Measurements from ENCODE around the gene LGI2.

LGI2 gene

DNA sequence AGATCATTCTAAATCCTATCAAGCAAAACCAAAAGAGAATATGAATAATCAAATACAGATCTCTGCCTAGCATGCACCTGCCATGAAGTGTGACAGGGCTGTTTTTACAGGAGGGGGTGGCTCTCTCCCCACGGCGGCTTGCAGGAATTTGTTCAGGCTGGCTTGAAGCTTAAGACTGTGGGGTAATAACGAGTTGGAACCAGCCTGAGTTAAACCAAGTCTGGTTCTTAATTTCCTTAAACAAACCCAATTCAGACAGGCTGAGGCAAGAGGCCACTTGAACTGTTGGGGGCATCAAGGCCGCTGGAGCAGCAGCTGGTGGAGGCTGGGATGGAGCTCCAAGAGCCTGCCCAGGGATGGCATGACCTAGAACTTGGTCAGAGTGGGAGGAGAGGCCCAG is 45.1 kb upstream of the LGI2 start:
- Histone ChIP-seq H3K9me3 (replicated peaks in 1 of 2; ENCODE audit: control insufficient read depth in 2 of 2, insufficient read depth in 1 of 2, low read depth in 1 of 2, low read length in 2 of 2) (peaks cover 0 to 1% of the 10 kb centered on the region in 2 donors), H3K4me2 (ENCODE audit: insufficient read depth, low read length, poor library complexity, severe bottlenecking) (no peak overlapping the region), H3K14ac (ENCODE audit: low read length) (no peak overlapping the region), H3K27ac (replicated peaks; ENCODE audit: low read length) (no peak overlapping the region), H3K79me1 (ENCODE audit: low read depth, low read length) (no peaks in the 10 kb centered on the region), H3K9ac (ENCODE audit: low read depth, low read length, poor library complexity) (no peak overlapping the region), H3K27me3 (ENCODE audit: control insufficient read depth in 3 of 3, insufficient read depth in 3 of 3, low read depth in 1 of 3, low read length in 3 of 3) (no peaks in the 10 kb centered on the region), H2AFZ (ENCODE audit: low read length) (peak overlapping the region; percentile 24), H3K23ac (ENCODE audit: low read depth, low read length, poor library complexity) (no peak overlapping the region), H4K91ac (ENCODE audit: low read depth, low read length, poor library complexity) (no peak overlapping the region), H2BK120ac (ENCODE audit: low read depth, low read length) (no peak overlapping the region), H2AK5ac (ENCODE audit: low read depth, low read length) (no peak overlapping the region), H3K4ac (ENCODE audit: low read length) (no peak overlapping the region), H2BK15ac (ENCODE audit: low read length) (no peak overlapping the region), H2BK12ac (ENCODE audit: low read length) (no peak overlapping the region), H3K4me1 (ENCODE audit: control insufficient read depth in 2 of 2, insufficient read depth in 1 of 2, low read depth in 1 of 2, low read length in 2 of 2) (no peaks in the 10 kb centered on the region), H2BK5ac (ENCODE audit: low read length) (no peak overlapping the region), H3K36me3 (replicated peaks in 1 of 2; ENCODE audit: control insufficient read depth in 2 of 2, insufficient read depth in 2 of 2, low read length in 2 of 2) (no peaks in the 10 kb centered on the region), H4K8ac (ENCODE audit: low read depth, low read length) (no peak overlapping the region), H3K18ac (ENCODE audit: low read length) (no peak overlapping the region), H3K4me3 (ENCODE audit: low read length in 2 of 2) (no peak overlapping the region)
- WGBS, 2 donors (ENCODE audit: extremely low coverage in 2 of 2, insufficient read length in 2 of 2, insufficient replicate concordance in 1 of 2) = no CpG with 5 or more reads among the region's 4 CpGs
- DNase-seq (ENCODE audit: low spot score) = no peak

DNA sequence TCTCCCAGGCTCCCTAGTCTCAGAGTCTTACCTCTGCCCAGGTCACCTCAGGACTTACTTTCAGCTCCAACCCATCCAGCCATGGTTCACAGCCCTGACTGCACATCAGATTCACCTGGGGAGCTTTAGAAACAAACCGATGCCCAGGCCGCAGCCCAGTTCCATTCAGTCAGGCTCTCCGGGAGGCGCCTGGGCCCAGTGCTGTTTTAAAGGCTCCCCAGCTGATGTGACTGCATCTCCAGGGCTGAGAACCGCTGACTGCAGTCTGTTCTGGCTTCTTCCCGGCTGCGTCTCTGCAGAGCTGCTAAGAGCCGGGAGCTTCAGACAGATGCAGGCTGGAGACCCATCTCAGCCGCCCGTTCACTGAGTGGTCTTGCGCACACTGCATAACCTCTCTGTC is 44.4 kb upstream of the LGI2 start:
- Histone ChIP-seq H3K4me2 (ENCODE audit: insufficient read depth, low read length, poor library complexity, severe bottlenecking) (no peak overlapping the region), H3K9me3 (replicated peaks in 1 of 2; ENCODE audit: control insufficient read depth in 2 of 2, insufficient read depth in 1 of 2, low read depth in 1 of 2, low read length in 2 of 2) (peaks cover 0 to 1% of the 10 kb centered on the region in 2 donors), H3K18ac (ENCODE audit: low read length) (peak overlapping the region; percentile 49), H3K4ac (ENCODE audit: low read length) (no peak overlapping the region), H2BK5ac (ENCODE audit: low read length) (no peak overlapping the region), H2BK12ac (ENCODE audit: low read length) (no peak overlapping the region), H2AFZ (ENCODE audit: low read length) (peak overlapping the region; percentile 24), H2BK120ac (ENCODE audit: low read depth, low read length) (no peak overlapping the region), H3K36me3 (replicated peaks in 1 of 2; ENCODE audit: control insufficient read depth in 2 of 2, insufficient read depth in 2 of 2, low read length in 2 of 2) (no peaks in the 10 kb centered on the region), H4K91ac (ENCODE audit: low read depth, low read length, poor library complexity) (no peak overlapping the region), H3K27ac (replicated peaks; ENCODE audit: low read length) (no peak overlapping the region), H2AK5ac (ENCODE audit: low read depth, low read length) (no peak overlapping the region), H3K9ac (ENCODE audit: low read depth, low read length, poor library complexity) (no peak overlapping the region), H4K8ac (ENCODE audit: low read depth, low read length) (no peak overlapping the region), H3K27me3 (ENCODE audit: control insufficient read depth in 3 of 3, insufficient read depth in 3 of 3, low read depth in 1 of 3, low read length in 3 of 3) (no peaks in the 10 kb centered on the region), H3K23ac (ENCODE audit: low read depth, low read length, poor library complexity) (no peak overlapping the region), H2BK15ac (ENCODE audit: low read length) (no peak overlapping the region), H3K4me1 (ENCODE audit: control insufficient read depth in 2 of 2, insufficient read depth in 1 of 2, low read depth in 1 of 2, low read length in 2 of 2) (no peaks in the 10 kb centered on the region), H3K14ac (ENCODE audit: low read length) (no peak overlapping the region), H3K4me3 (ENCODE audit: low read length in 2 of 2) (no peak overlapping the region), H3K79me1 (ENCODE audit: low read depth, low read length) (no peaks in the 10 kb centered on the region)
- DNase-seq (ENCODE audit: low spot score) = no peak
- no CpG with 5 or more reads among the region's 11 CpGs for WGBS, 2 donors (ENCODE audit: extremely low coverage in 2 of 2, insufficient read length in 2 of 2, insufficient replicate concordance in 1 of 2)

DNA sequence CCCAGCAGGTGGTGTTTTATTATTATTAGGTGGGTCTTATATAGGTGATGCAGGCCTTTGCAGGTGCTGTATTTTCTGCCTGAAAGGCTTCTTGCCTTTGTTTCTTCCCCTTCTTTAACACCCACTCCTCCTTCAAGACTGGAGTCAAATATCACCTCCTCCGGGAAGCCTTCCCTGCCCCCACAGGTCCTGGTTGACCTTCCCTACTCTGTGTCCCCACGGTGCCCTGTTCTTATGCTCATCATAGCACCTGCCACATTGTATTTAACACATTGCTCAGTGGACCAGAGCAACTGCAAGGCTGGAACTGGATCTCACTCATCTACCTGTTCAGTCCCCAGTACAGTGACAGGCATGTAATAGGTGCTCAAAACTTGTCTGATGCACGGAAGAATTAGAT is 39.8 kb upstream of the LGI2 start:
- Histone ChIP-seq H3K4me2 (ENCODE audit: insufficient read depth, low read length, poor library complexity, severe bottlenecking) (no peak overlapping the region), H3K9ac (ENCODE audit: low read depth, low read length, poor library complexity) (no peak overlapping the region), H2AFZ (ENCODE audit: low read length) (no peak overlapping the region), H3K27me3 (ENCODE audit: control insufficient read depth in 3 of 3, insufficient read depth in 3 of 3, low read depth in 1 of 3, low read length in 3 of 3) (no peaks in the 10 kb centered on the region), H3K23ac (ENCODE audit: low read depth, low read length, poor library complexity) (no peak overlapping the region), H3K9me3 (replicated peaks in 1 of 2; ENCODE audit: control insufficient read depth in 2 of 2, insufficient read depth in 1 of 2, low read depth in 1 of 2, low read length in 2 of 2) (peaks cover 0 to 1% of the 10 kb centered on the region in 2 donors), H3K4me3 (ENCODE audit: low read length in 2 of 2) (no peak overlapping the region), H3K79me1 (ENCODE audit: low read depth, low read length) (no peaks in the 10 kb centered on the region), H3K36me3 (replicated peaks in 1 of 2; ENCODE audit: control insufficient read depth in 2 of 2, insufficient read depth in 2 of 2, low read length in 2 of 2) (no peaks in the 10 kb centered on the region), H3K4me1 (ENCODE audit: control insufficient read depth in 2 of 2, insufficient read depth in 1 of 2, low read depth in 1 of 2, low read length in 2 of 2) (no peaks in the 10 kb centered on the region), H2BK5ac (ENCODE audit: low read length) (no peak overlapping the region), H3K18ac (ENCODE audit: low read length) (no peak overlapping the region), H4K8ac (ENCODE audit: low read depth, low read length) (no peak overlapping the region), H2AK5ac (ENCODE audit: low read depth, low read length) (no peak overlapping the region), H4K91ac (ENCODE audit: low read depth, low read length, poor library complexity) (no peak overlapping the region), H3K14ac (ENCODE audit: low read length) (no peak overlapping the region), H3K27ac (replicated peaks; ENCODE audit: low read length) (no peak overlapping the region), H2BK15ac (ENCODE audit: low read length) (no peak overlapping the region), H2BK120ac (ENCODE audit: low read depth, low read length) (no peak overlapping the region), H2BK12ac (ENCODE audit: low read length) (no peak overlapping the region), H3K4ac (ENCODE audit: low read length) (no peak overlapping the region)
- no peak for DNase-seq (ENCODE audit: low spot score)
- no CpG with 5 or more reads among the region's 3 CpGs for WGBS, 2 donors (ENCODE audit: extremely low coverage in 2 of 2, insufficient read length in 2 of 2, insufficient replicate concordance in 1 of 2)

DNA sequence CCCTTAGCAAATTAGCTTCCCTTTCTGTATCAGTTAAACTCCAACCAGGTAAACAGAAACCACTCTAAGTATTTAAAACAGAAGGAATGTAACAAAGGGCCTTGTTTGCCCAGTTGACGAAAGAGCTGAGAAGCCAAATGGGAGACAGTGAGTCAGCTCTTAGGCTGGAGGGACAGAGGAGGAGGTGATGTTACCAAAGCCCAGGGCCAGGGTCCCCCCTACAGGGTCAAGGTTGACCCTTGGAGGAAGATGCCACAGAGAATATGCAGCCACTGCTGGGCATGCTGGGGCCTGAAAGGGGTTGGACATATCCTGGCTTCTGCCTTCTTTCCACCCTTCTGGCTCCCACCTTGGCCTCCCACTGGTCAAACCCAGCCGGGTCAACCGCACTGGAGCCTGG is 38.3 kb upstream of the LGI2 start:
- Histone ChIP-seq H3K4ac (ENCODE audit: low read length) (no peak overlapping the region), H3K9ac (ENCODE audit: low read depth, low read length, poor library complexity) (no peak overlapping the region), H3K79me1 (ENCODE audit: low read depth, low read length) (no peaks in the 10 kb centered on the region), H3K4me2 (ENCODE audit: insufficient read depth, low read length, poor library complexity, severe bottlenecking) (no peak overlapping the region), H3K23ac (ENCODE audit: low read depth, low read length, poor library complexity) (no peak overlapping the region), H3K27me3 (ENCODE audit: control insufficient read depth in 3 of 3, insufficient read depth in 3 of 3, low read depth in 1 of 3, low read length in 3 of 3) (no peaks in the 10 kb centered on the region), H3K9me3 (replicated peaks in 1 of 2; ENCODE audit: control insufficient read depth in 2 of 2, insufficient read depth in 1 of 2, low read depth in 1 of 2, low read length in 2 of 2) (peaks cover 0 to 1% of the 10 kb centered on the region in 2 donors), H4K91ac (ENCODE audit: low read depth, low read length, poor library complexity) (no peak overlapping the region), H3K4me1 (ENCODE audit: control insufficient read depth in 2 of 2, insufficient read depth in 1 of 2, low read depth in 1 of 2, low read length in 2 of 2) (peaks cover 2 to 3% of the 10 kb centered on the region in 2 donors), H3K27ac (replicated peaks; ENCODE audit: low read length) (no peak overlapping the region), H4K8ac (ENCODE audit: low read depth, low read length) (no peak overlapping the region), H2BK5ac (ENCODE audit: low read length) (no peak overlapping the region), H3K14ac (ENCODE audit: low read length) (no peak overlapping the region), H3K4me3 (ENCODE audit: low read length in 2 of 2) (no peak overlapping the region), H2AK5ac (ENCODE audit: low read depth, low read length) (no peak overlapping the region), H2BK12ac (ENCODE audit: low read length) (no peak overlapping the region), H2BK120ac (ENCODE audit: low read depth, low read length) (no peak overlapping the region), H2BK15ac (ENCODE audit: low read length) (no peak overlapping the region), H3K18ac (ENCODE audit: low read length) (no peak overlapping the region), H3K36me3 (replicated peaks in 1 of 2; ENCODE audit: control insufficient read depth in 2 of 2, insufficient read depth in 2 of 2, low read length in 2 of 2) (no peaks in the 10 kb centered on the region), H2AFZ (ENCODE audit: low read length) (peak overlapping the region; percentile 3)
- no peak for DNase-seq (ENCODE audit: low spot score)
- WGBS, 2 donors (ENCODE audit: extremely low coverage in 2 of 2, insufficient read length in 2 of 2, insufficient replicate concordance in 1 of 2) = no CpG with 5 or more reads among the region's 3 CpGs
